GM08714 (cell line): ENCODE measurements around the gene VAX1.
"Not testable (repeated sequence)": the region's sequence is repeated elsewhere in the genome, so short reads cannot be mapped to it uniquely, and the experiment has no call there.

Experiments
- H3K4me3 ChIP-seq: fragments of 200-500 bp; sonication (Bioruptor generic); 2 replicates; pipeline ENCODE4 v1.5.1; 2014; ENCODE audit warnings: mild to moderate bottlenecking, low read length, inconsistent platforms
- ZNF274 ChIP-seq: IDR thresholded peaks from 2 replicates; pipeline ENCODE4 v1.6.1; 2012; ENCODE audit warnings: mild to moderate bottlenecking, low read depth, low read length

Gene VAX1

DNA sequence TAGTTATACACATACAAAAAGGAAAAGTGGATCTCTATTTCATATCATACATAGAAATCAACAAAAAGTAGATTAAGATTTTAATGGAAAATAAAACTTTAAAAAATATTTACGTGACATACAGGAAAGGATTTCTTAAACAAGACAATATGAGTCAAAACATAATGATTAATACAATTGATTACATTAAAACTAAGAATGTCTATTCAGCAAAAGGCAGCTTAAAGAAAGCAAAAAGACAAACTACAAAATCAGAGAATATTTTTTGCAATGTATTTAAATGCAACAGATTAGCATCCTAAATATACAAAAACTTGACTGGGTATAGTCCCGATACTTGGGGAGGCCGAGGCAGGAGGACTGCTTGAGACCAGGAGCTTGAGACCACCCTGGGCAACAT is 50.5 kb downstream of the VAX1 start:
- TF ChIP-seq ZNF274: no peak
- H3K4me3 ChIP-seq: no peak overlapping the region

DNA sequence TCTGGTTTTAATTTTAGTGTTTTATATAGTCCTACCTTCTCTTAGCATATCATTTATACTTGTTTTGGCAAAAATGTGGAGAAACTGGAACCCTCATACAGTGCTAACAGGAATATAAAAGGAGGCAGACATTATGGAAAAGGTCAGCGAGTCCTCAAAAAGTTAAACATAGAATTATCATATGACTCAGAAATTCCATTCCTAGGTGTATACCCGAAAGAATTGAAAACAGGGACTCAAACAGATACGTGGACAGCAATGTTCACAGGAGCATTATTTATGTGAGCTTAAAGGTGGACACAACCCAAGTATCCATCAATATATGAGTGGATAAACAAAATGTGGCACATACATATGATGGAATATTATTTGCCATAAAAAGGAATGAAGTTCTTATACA is 51.5 kb downstream of the VAX1 start:
- TF ChIP-seq ZNF274: no peak

DNA sequence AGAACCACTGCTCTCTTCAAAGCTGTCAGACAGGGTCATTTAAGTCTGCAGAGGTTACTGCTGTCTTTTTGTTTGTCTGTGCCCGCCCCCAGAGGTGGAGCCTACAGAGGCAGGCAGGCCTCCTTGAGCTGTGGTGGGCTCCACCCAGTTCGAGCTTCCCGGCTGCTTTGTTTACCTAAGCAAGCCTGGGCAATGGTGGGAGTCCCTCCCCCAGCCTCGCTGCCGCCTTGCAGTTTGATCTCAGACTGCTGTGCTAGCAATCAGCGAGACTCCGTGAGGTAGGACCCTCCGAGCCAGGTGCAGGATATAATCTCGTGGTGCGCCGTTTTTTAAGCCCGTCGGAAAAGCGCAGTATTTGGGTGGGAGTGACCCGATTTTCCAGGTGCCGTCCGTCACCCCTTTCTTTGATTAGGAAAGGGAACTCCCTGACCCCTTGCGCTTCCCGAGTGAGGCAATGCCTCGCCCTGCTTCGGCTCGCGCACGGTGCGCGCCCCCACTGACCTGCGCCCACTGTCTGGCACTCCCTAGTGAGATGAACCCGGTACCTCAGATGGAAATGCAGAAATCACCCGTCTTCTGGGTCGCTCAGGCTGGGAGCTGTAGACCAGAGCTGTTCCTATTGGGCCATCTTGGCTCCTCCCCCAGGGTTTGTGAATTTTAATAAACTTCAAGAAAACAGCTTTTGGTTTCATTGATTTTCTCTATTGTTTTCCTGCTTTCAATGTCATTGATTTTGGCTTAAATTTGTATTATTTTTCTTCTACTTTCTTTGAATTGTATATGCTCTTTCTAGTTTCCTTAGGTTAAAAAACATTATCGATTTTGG is 53.4 kb downstream of the VAX1 start:
- not testable (repeated sequence) for H3K4me3 ChIP-seq

More for the DNA sequence above, 51.5 kb downstream of the VAX1 start:
- no peak overlapping the region for H3K4me3 ChIP-seq
